T-cell (primary cell): ENCODE results near the gene KATNAL2. TPM values are rescaled to one million over a fixed set of nuclear protein-coding genes. Genes with fewer than 3 reads are reported as not detected.
A peak's percentile ranks its signal among the peaks of the same experiment; 100 is the strongest.

Source experiments
- ATAC-seq, 4 experiments: fragments of 200-7000 bp in 3 of 4; fragments of 150-1000 bp in 1 of 4; cut with Tn5 transposase; replicated peaks in 1 of 4; 1 replicate in 3 of 4; 2 replicates in 1 of 4; pipeline ENCODE4 v1.10.0; 2021; ENCODE audit warnings: moderate library complexity in 3 of 4, mild to moderate bottlenecking in 2 of 4, moderate number of reproducible peaks in 1 of 4
- CTCF ChIA-PET, 2 donors: fragments of 300-600 bp; sonication (Branson Sonifier 250); formaldehyde crosslinking; loops; one replicate each; lab custom pipeline; 2022; ENCODE audit warnings: antibody characterized with exemption in 2 of 2; lab: Charles Lee
- POLR2A ChIA-PET, 2 donors: fragments of 300-600 bp; sonication (Branson Sonifier 250); formaldehyde crosslinking; loops; one replicate each; lab custom pipeline; 2022; ENCODE audit warnings: antibody characterized with exemption in 2 of 2; lab: Charles Lee
- DNase-seq, 35 experiments: peaks; one replicate each; pipeline versions ENCODE4 v3.0.0 to v3.0.0-alpha.2; 2013 to 2023
- H3K27ac ChIP-seq: one replicate; pipeline ENCODE4 v1.5.1; 2013; ENCODE audit warnings: low read length
- H3K27me3 ChIP-seq, 2 experiments: replicated peaks in 1 of 2; 1 replicate in 1 of 2; 2 replicates in 1 of 2; pipeline versions ENCODE4 v1.6.1 to v1.7.0; 2013; ENCODE audit warnings: low read length in 1 of 2, mixed read lengths in 1 of 2; ENCODE audit not compliant: control insufficient read depth in 2 of 2, insufficient read depth in 2 of 2; ENCODE audit errors: extremely low read depth in 1 of 2
- H3K36me3 ChIP-seq, 2 donors: 1 replicate in 1 of 2; 2 replicates in 1 of 2; pipeline versions ENCODE4 v1.6.1 to v1.7.0; 2013; ENCODE audit warnings: low read length in 1 of 2; ENCODE audit not compliant: control insufficient read depth in 2 of 2, insufficient read depth in 1 of 2; ENCODE audit errors: extremely low read depth in 1 of 2
- H3K4me1 ChIP-seq, 2 experiments: 1 replicate in 1 of 2; 2 replicates in 1 of 2; pipeline versions ENCODE4 v1.6.1 to v1.7.0; 2013; ENCODE audit warnings: low read length in 2 of 2, mixed read lengths in 1 of 2; ENCODE audit not compliant: insufficient read depth in 2 of 2, control insufficient read depth in 1 of 2; ENCODE audit errors: extremely low read depth in 1 of 2
- H3K4me3 ChIP-seq, 2 donors: 1 replicate in 1 of 2; 2 replicates in 1 of 2; pipeline versions ENCODE4 v1.5.1 to v1.7.0; 2013; ENCODE audit warnings: mild to moderate bottlenecking in 2 of 2, low read length in 1 of 2, moderate library complexity in 1 of 2; ENCODE audit not compliant: control insufficient read depth in 1 of 2; ENCODE audit errors: extremely low read depth in 1 of 2
- H3K9me3 ChIP-seq: 2 replicates; pipeline ENCODE4 v1.7.0; 2013
- H3K27ac Mint-ChIP-seq, 2 donors: one replicate each; pipeline ENCODE4 v1.8.0; 2020 to 2021; ENCODE audit warnings: mild to moderate bottlenecking in 2 of 2, mixed read lengths in 2 of 2
- H3K27me3 Mint-ChIP-seq, 2 donors: one replicate each; pipeline ENCODE4 v1.8.0; 2021 to 2022; ENCODE audit warnings: mixed read lengths in 2 of 2
- H3K36me3 Mint-ChIP-seq: one replicate; pipeline ENCODE4 v1.8.0; 2021; ENCODE audit warnings: mixed read lengths
- H3K4me1 Mint-ChIP-seq, 3 donors: one replicate each; pipeline ENCODE4 v1.8.0; 2020 to 2022; ENCODE audit warnings: mixed read lengths in 3 of 3, mild to moderate bottlenecking in 1 of 3
- H3K4me3 Mint-ChIP-seq, 3 donors: one replicate each; pipeline ENCODE4 v1.8.0; 2020 to 2022; ENCODE audit warnings: mild to moderate bottlenecking in 3 of 3, mixed read lengths in 3 of 3, moderate library complexity in 3 of 3
- H3K9me3 Mint-ChIP-seq, 3 donors: one replicate each; pipeline ENCODE4 v1.8.0; 2020 to 2022; ENCODE audit warnings: mixed read lengths in 3 of 3
- WGBS: methylation state at CpG from one replicate; pipeline ENCODE4 v1.1.5; 2013; ENCODE audit warnings: missing lambda C conversion rate; ENCODE audit not compliant: insufficient coverage; 5-methylcytosine and 5-hydroxymethylcytosine counted together
- total RNA-seq, 35 experiments: library from RNA in 6 of 35; stranded (reverse) in 6 of 35; fragments of 120-200 nt in 1 of 35; gene quantifications; one replicate each; pipeline versions ENCODE4 v1.2.1 to v1.2.4 and lab custom pipeline; 2013 to 2026

Gene KATNAL2
- total RNA-seq, 5 donors from 2014 or later (not counting 1 experiment from before 2014, with no cell fraction given) = 0.53 to 1.7 (median 0.99) TPM; not detected in 1

GRCh38 chr18:47081578-47081977 lies 164.2 kb downstream of the KATNAL2 start:
- Histone ChIP-seq H3K36me3 (no peaks in the 10 kb centered on the region), H3K27ac (no peak overlapping the region), H3K4me1 (no peaks in the 10 kb centered on the region), H3K4me3 (no peak overlapping the region), H3K27me3 (no peaks in the 10 kb centered on the region), H3K9me3 (no peaks in the 10 kb centered on the region)
- Mint-ChIP-seq H3K4me1 (no peaks in the 10 kb centered on the region), H3K9me3 (no peaks in the 10 kb centered on the region), H3K36me3 (peaks cover 12% of the 10 kb centered on the region), H3K27me3 (no peaks in the 10 kb centered on the region), H3K27ac (no peak overlapping the region), H3K4me3 (no peak overlapping the region)
- POLR2A ChIA-PET = no interaction called here
- DNase-seq (no peak), ATAC-seq (no peak)
- CTCF ChIA-PET = no interaction called here
- WGBS = no CpG with 5 or more reads among the region's 2 CpGs

GRCh38 chr18:47087676-47088075 lies 170.3 kb downstream of the KATNAL2 start:
- DNase-seq (no peak), ATAC-seq (no peak)
- ChIA-PET CTCF (no interaction called here), POLR2A (interaction anchor here in 1 of 2 donors (0.6 kb wide), 1 partner anchor 292 kb away, joined by 3 read pairs; no protein-coding TSS in a partner anchor)
- H3K36me3 ChIP-seq = peaks cover 0 to 4% of the 10 kb centered on the region in 2 donors
- no CpG with 5 or more reads among the region's 5 CpGs for WGBS
- no peaks in the 10 kb centered on the region for H3K9me3 Mint-ChIP-seq
- no peaks in the 10 kb centered on the region for H3K4me1 ChIP-seq
- no peak overlapping the region for H3K27ac ChIP-seq
- no peaks in the 10 kb centered on the region for H3K9me3 ChIP-seq
- H3K4me1 Mint-ChIP-seq = no peaks in the 10 kb centered on the region
- H3K27me3 ChIP-seq = no peaks in the 10 kb centered on the region
- no peaks in the 10 kb centered on the region for H3K27me3 Mint-ChIP-seq
- H3K27ac Mint-ChIP-seq = no peak overlapping the region
- H3K4me3 Mint-ChIP-seq = no peak overlapping the region
- H3K36me3 Mint-ChIP-seq = peaks cover 35% of the 10 kb centered on the region
- H3K4me3 ChIP-seq = no peak overlapping the region

- Histone ChIP-seq H3K36me3 (no peaks in the 10 kb centered on the region), H3K27me3 (no peaks in the 10 kb centered on the region), H3K4me1 (no peaks in the 10 kb centered on the region), H3K27ac (no peak overlapping the region), H3K4me3 (no peak overlapping the region), H3K9me3 (no peaks in the 10 kb centered on the region)
- no peak for ATAC-seq
- ChIA-PET POLR2A (no interaction called here), CTCF (interaction anchor here in 1 of 2 donors (2.0 kb wide), 1 partner anchor 109 kb away, joined by 11 read pairs; no protein-coding TSS in a partner anchor)
- H3K9me3 Mint-ChIP-seq = no peaks in the 10 kb centered on the region
- H3K27me3 Mint-ChIP-seq = no peaks in the 10 kb centered on the region
- WGBS = 93% methylated on average over 3 of the region's 3 CpGs
- H3K27ac Mint-ChIP-seq = no peak overlapping the region
- no peak overlapping the region for H3K4me3 Mint-ChIP-seq
- no peak for DNase-seq
- H3K36me3 Mint-ChIP-seq = peaks cover 11% of the 10 kb centered on the region
- no peaks in the 10 kb centered on the region for H3K4me1 Mint-ChIP-seq
These were observed 178.4 kb downstream of the KATNAL2 start for GRCh38 chr18:47095810-47096209.

GRCh38 chr18:47100212-47100831 lies 182.9 kb downstream of the KATNAL2 start:
- Mint-ChIP-seq H3K4me3 (no peak overlapping the region), H3K27ac (no peak overlapping the region), H3K27me3 (no peaks in the 10 kb centered on the region), H3K36me3 (peaks cover 17% of the 10 kb centered on the region), H3K9me3 (no peaks in the 10 kb centered on the region), H3K4me1 (no peaks in the 10 kb centered on the region)
- Histone ChIP-seq H3K36me3 (peaks cover 0 to 5% of the 10 kb centered on the region in 2 donors), H3K27me3 (no peaks in the 10 kb centered on the region), H3K27ac (no peak overlapping the region), H3K9me3 (no peaks in the 10 kb centered on the region), H3K4me1 (no peaks in the 10 kb centered on the region), H3K4me3 (no peak overlapping the region)
- peak; percentile 3 to 70 (median 44) for DNase-seq
- 63% methylated on average over 3 of the region's 12 CpGs for WGBS
- CTCF ChIA-PET = interaction anchor here (1.3 to 2.0 kb wide), 4 partner anchors 91 to 107 kb away, joined by 3 to 16 read pairs (median 8); no protein-coding TSS in a partner anchor
- POLR2A ChIA-PET = no interaction called here
- peak in 3 of 4 experiments; percentile 45 to 64 (median 49) for ATAC-seq

- ChIA-PET POLR2A (no interaction called here), CTCF (no interaction called here)
- WGBS = no CpG with 5 or more reads among the region's 3 CpGs
- H3K9me3 ChIP-seq = no peaks in the 10 kb centered on the region
- no peaks in the 10 kb centered on the region for H3K4me1 Mint-ChIP-seq
- no peaks in the 10 kb centered on the region for H3K27me3 Mint-ChIP-seq
- H3K4me1 ChIP-seq = no peaks in the 10 kb centered on the region
- DNase-seq = no peak
- H3K36me3 Mint-ChIP-seq = peaks cover 53% of the 10 kb centered on the region
- no peaks in the 10 kb centered on the region for H3K9me3 Mint-ChIP-seq
- H3K27me3 ChIP-seq = no peaks in the 10 kb centered on the region
- H3K36me3 ChIP-seq = peaks cover 6 to 57% of the 10 kb centered on the region in 2 donors
- no peak for ATAC-seq
- no peak overlapping the region for H3K4me3 Mint-ChIP-seq
- H3K4me3 ChIP-seq = no peak overlapping the region
- no peak overlapping the region for H3K27ac Mint-ChIP-seq
- no peak overlapping the region for H3K27ac ChIP-seq
These were observed 191.0 kb downstream of the KATNAL2 start for GRCh38 chr18:47108373-47108772.

- no peaks in the 10 kb centered on the region for H3K27me3 Mint-ChIP-seq
- ATAC-seq (no peak), DNase-seq (no peak)
- no peaks in the 10 kb centered on the region for H3K9me3 Mint-ChIP-seq
- WGBS = 98% methylated on average over 3 of the region's 7 CpGs
- no peaks in the 10 kb centered on the region for H3K4me1 Mint-ChIP-seq
- no peaks in the 10 kb centered on the region for H3K27me3 ChIP-seq
- H3K27ac Mint-ChIP-seq = no peak overlapping the region
- CTCF ChIA-PET = interaction anchor here in 1 of 2 donors (1.0 kb wide), 1 partner anchor 96 kb away, joined by 3 read pairs; no protein-coding TSS in a partner anchor
- H3K9me3 ChIP-seq = no peaks in the 10 kb centered on the region
- no peak overlapping the region for H3K4me3 Mint-ChIP-seq
- H3K4me1 ChIP-seq = no peaks in the 10 kb centered on the region
- peaks cover 60% of the 10 kb centered on the region for H3K36me3 Mint-ChIP-seq
- H3K36me3 ChIP-seq = peaks cover 6 to 61% of the 10 kb centered on the region in 2 donors
- POLR2A ChIA-PET = no interaction called here
- H3K27ac ChIP-seq = no peak overlapping the region
- no peak overlapping the region for H3K4me3 ChIP-seq
These were observed 191.6 kb downstream of the KATNAL2 start for GRCh38 chr18:47108998-47109405.
